Chondrocyte (in vitro differentiated cells): ENCODE measurements around the gene QKI. TPM values are rescaled to one million over a fixed set of nuclear protein-coding genes. Genes with fewer than 3 reads are reported as not detected.
"Not testable (repeated sequence)": the region's sequence is repeated elsewhere in the genome, so short reads cannot be mapped to it uniquely, and the experiment has no call there.

Experiments used
- DNase-seq: peaks from one replicate; pipeline ENCODE4 v3.0.0; 2021; ENCODE audit warnings: mixed read lengths, low spot score
- H3K27ac Mint-ChIP-seq: one replicate; pipeline ENCODE4 v1.8.0; 2021; ENCODE audit warnings: mild to moderate bottlenecking, moderate library complexity, mixed read lengths; ENCODE audit not compliant: unreplicated experiment
- H3K27me3 Mint-ChIP-seq: 2 replicates; pipeline ENCODE4 v1.8.0; 2021; ENCODE audit warnings: low read depth, mixed read lengths
- H3K36me3 Mint-ChIP-seq: 2 replicates; pipeline ENCODE4 v1.8.0; 2021; ENCODE audit warnings: low read depth, mixed read lengths
- H3K4me1 Mint-ChIP-seq: 2 replicates; pipeline ENCODE4 v1.8.0; 2021; ENCODE audit warnings: low read depth, mild to moderate bottlenecking, mixed read lengths
- H3K4me3 Mint-ChIP-seq: one replicate; pipeline ENCODE4 v1.8.0; 2021; ENCODE audit warnings: mild to moderate bottlenecking, moderate library complexity, mixed read lengths; ENCODE audit not compliant: unreplicated experiment
- H3K9me3 Mint-ChIP-seq: 2 replicates; pipeline ENCODE4 v1.8.0; 2021; ENCODE audit warnings: low read depth, mixed read lengths
- CTCF ChIP-seq: fragments of 200-600 bp; sonication (generic); IDR thresholded peaks from 2 replicates; pipeline ENCODE4 v1.5.0; 2021; ENCODE audit warnings: antibody characterized with exemption, mild to moderate bottlenecking, moderate library complexity
- total RNA-seq: library from RNA; stranded (reverse); gene quantifications from 3 replicates; pipeline ENCODE4 v1.2.1, GENCODE V29; 2021

QKI gene
- total RNA-seq, 1 donor from 2014 or later: 189 TPM

GRCh38 chr6:163583558-163583957 is 169.0 kb downstream of the QKI start:
- no peak for TF ChIP-seq CTCF
- Mint-ChIP-seq H3K4me3 (no peak overlapping the region), H3K9me3 (peaks cover 2% of the 10 kb centered on the region), H3K36me3 (peaks cover 3% of the 10 kb centered on the region), H3K27me3 (no peaks in the 10 kb centered on the region), H3K4me1 (peaks cover 56% of the 10 kb centered on the region), H3K27ac (no peak overlapping the region)
- no peak for DNase-seq

- Mint-ChIP-seq H3K4me3 (peak overlapping the region; percentile 31), H3K4me1 (peaks cover 41% of the 10 kb centered on the region), H3K36me3 (no peaks in the 10 kb centered on the region), H3K27ac (peak overlapping the region; percentile 91), H3K27me3 (no peaks in the 10 kb centered on the region), H3K9me3 (peaks cover 18% of the 10 kb centered on the region)
- TF ChIP-seq CTCF: peak; percentile 6
- no peak for DNase-seq
These were observed 171.5 kb downstream of the QKI start for GRCh38 chr6:163585932-163586437.

- no peak for TF ChIP-seq CTCF
- H3K27me3 Mint-ChIP-seq: no peaks in the 10 kb centered on the region
These were observed 172.4 kb downstream of the QKI start for GRCh38 chr6:163586888-163587287.

GRCh38 chr6:163588220-163588919 is 173.9 kb downstream of the QKI start:
- Mint-ChIP-seq H3K4me3 (no peak overlapping the region), H3K9me3 (peaks cover 33% of the 10 kb centered on the region), H3K27me3 (no peaks in the 10 kb centered on the region), H3K27ac (no peak overlapping the region), H3K36me3 (peaks cover 6% of the 10 kb centered on the region), H3K4me1 (peaks cover 41% of the 10 kb centered on the region)
- no peak for DNase-seq
- TF ChIP-seq CTCF: no peak

More at GRCh38 chr6:163586888-163587287, 172.4 kb downstream of the QKI start:
- Mint-ChIP-seq H3K4me1 (peaks cover 41% of the 10 kb centered on the region), H3K36me3 (peaks cover under 1% of the 10 kb centered on the region), H3K4me3 (no peak overlapping the region), H3K27ac (no peak overlapping the region), H3K9me3 (peaks cover 22% of the 10 kb centered on the region)
- no peak for DNase-seq

GRCh38 chr6:163589387-163589786 is 174.9 kb downstream of the QKI start:
- Mint-ChIP-seq H3K4me3 (no peak overlapping the region), H3K9me3 (peaks cover 33% of the 10 kb centered on the region), H3K36me3 (peaks cover 7% of the 10 kb centered on the region), H3K27me3 (no peaks in the 10 kb centered on the region), H3K27ac (no peak overlapping the region), H3K4me1 (peaks cover 38% of the 10 kb centered on the region)
- no peak for TF ChIP-seq CTCF
- no peak for DNase-seq

GRCh38 chr6:163590132-163590531 is 175.6 kb downstream of the QKI start:
- H3K27me3 Mint-ChIP-seq, H3K4me3 Mint-ChIP-seq, H3K36me3 Mint-ChIP-seq, H3K27ac Mint-ChIP-seq, DNase-seq: not testable (repeated sequence)
- Mint-ChIP-seq H3K4me1 (peaks cover 33% of the 10 kb centered on the region), H3K9me3 (peaks cover 33% of the 10 kb centered on the region)
